Esophagus muscularis mucosa (tissue), 4 donors: ENCODE measurements around the gene DGCR2.

Source experiments
- EP300 ChIP-seq: sonication (generic); formaldehyde crosslinking; IDR thresholded peaks from one replicate; pipeline ENCODE4 v1.6.1; 2017; ENCODE audit warnings: antibody characterized with exemption
- POLR2A ChIP-seq: fragments of 450-650 bp; IDR thresholded peaks from one replicate; pipeline ENCODE4 v1.6.1; 2017; ENCODE audit warnings: antibody characterized with exemption, moderate library complexity, mild to moderate bottlenecking, low read depth
- TF ChIP-seq, protein P1 (sequence below), 3 experiments: fragments of 200-600 bp in 2 of 3; fragments of 450-650 bp in 1 of 3; sonication (generic) in 2 of 3; IDR thresholded peaks; one replicate each; pipeline ENCODE4 v1.5.1; 2017 to 2019; ENCODE audit warnings: antibody characterized with exemption in 3 of 3, mild to moderate bottlenecking in 2 of 3, moderate library complexity in 1 of 3

DNA sequence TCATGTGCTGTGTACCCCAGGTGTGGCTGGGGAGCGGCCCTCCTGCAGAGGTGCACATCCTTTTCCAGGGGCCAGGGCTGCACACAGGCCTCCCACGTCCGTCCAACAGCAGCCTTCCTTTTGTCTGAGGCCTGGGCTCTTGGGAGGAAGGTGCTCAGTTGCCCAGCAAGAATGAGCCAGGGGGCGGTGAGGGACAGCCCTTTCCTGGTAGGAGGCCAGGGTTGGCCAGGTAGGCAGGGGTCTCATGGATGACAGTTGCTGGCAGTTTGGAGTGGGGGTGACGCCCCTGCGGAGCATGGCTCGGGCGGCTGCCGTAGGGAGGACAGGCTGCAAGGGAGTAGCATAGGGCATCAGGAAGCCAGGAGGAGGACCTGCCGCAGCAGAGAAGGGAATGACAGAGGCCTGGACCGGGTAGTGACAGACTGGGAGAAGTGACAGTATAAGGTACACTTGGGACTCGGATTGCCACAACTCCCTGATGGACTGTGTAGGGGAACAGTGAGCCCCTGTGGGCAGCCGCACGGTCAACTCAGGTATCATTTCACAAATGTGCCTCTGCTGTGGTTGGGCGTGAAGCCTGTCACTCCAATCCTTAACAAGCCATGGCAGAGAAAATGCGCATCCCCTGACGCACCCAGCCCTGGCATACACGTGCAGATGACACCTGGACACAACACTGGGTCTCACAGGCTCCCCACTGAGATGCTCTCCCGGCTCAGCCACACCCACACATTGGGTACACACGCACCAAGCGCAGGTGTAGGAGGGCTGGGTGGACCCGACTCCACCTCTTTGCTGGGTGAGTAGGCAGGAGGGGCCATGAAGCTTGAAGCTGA, 79.7 kb downstream of the DGCR2 start:
- TF ChIP-seq POLR2A (no peak), EP300 (no peak)
- TF ChIP-seq, protein P1, sequence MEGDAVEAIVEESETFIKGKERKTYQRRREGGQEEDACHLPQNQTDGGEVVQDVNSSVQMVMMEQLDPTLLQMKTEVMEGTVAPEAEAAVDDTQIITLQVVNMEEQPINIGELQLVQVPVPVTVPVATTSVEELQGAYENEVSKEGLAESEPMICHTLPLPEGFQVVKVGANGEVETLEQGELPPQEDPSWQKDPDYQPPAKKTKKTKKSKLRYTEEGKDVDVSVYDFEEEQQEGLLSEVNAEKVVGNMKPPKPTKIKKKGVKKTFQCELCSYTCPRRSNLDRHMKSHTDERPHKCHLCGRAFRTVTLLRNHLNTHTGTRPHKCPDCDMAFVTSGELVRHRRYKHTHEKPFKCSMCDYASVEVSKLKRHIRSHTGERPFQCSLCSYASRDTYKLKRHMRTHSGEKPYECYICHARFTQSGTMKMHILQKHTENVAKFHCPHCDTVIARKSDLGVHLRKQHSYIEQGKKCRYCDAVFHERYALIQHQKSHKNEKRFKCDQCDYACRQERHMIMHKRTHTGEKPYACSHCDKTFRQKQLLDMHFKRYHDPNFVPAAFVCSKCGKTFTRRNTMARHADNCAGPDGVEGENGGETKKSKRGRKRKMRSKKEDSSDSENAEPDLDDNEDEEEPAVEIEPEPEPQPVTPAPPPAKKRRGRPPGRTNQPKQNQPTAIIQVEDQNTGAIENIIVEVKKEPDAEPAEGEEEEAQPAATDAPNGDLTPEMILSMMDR (IDR thresholded peaks at IDR 0.05), result no peak
